ENCODE measurements around the gene OR10S1. TPM values are rescaled to one million over a fixed set of nuclear protein-coding genes. Genes with fewer than 3 reads are reported as not detected.
"Not testable (repeated sequence)": the region's sequence is repeated elsewhere in the genome, so short reads cannot be mapped to it uniquely, and the experiment has no call there.

Gene OR10S1
- not detected for total RNA-seq
- not detected for polyA plus RNA-seq (ENCODE audit: insufficient read length in 2 of 2)
- long read RNA-seq, donor 1, result 0 reads
- long read RNA-seq, donor 2, result 0 reads
- long read RNA-seq, donor 3, result 0 reads
- long read RNA-seq, donor 4, result 0 reads

GRCh38 chr11:123977731-123978347, at the start of gene OR10S1:
TSS of gene OR10S1 (minus strand) at chr11:123977781. CDS start at chr11:123977664, 117 bp downstream.
- no peak within 1 kb of the TSS for H3K4me3 ChIP-seq (ENCODE audit: low read depth, low read length)
- H3K27ac ChIP-seq (ENCODE audit: low read depth, low read length), result no peak within 1 kb of the TSS
- H3K4me1 ChIP-seq (ENCODE audit: control insufficient read depth, insufficient read depth, low read length), result no peaks in the 10 kb centered on the region
- H3K27me3 ChIP-seq (ENCODE audit: control insufficient read depth, insufficient read depth, low read length), result no peaks in the 10 kb centered on the region
- H3K9me3 ChIP-seq (ENCODE audit: control insufficient read depth, insufficient read depth, low read length), result no peaks in the 10 kb centered on the region
- no peak for DNase-seq (ENCODE audit: low read depth in 4 of 6, low spot score in 6 of 6)
- H3K36me3 ChIP-seq (ENCODE audit: control insufficient read depth, insufficient read depth, low read length), result no peaks in the 10 kb centered on the region

GRCh38 chr11:124026498-124026897, 48.9 kb upstream of the OR10S1 start, which contains the start of gene OR10G8:
TSS of gene OR10G8 (plus strand) at chr11:124026798. CDS start at chr11:124029623, 2,825 bp downstream.
- H3K27ac ChIP-seq (ENCODE audit: low read depth, low read length), result no peak within 1 kb of the TSS
- no peaks in the 10 kb centered on the region for H3K9me3 ChIP-seq (ENCODE audit: control insufficient read depth, insufficient read depth, low read length)
- WGBS (ENCODE audit: insufficient coverage), result no CpG with 5 or more reads among the region's 2 CpGs
- H3K36me3 ChIP-seq (ENCODE audit: control insufficient read depth, insufficient read depth, low read length), result no peaks in the 10 kb centered on the region
- no peaks in the 10 kb centered on the region for H3K27me3 ChIP-seq (ENCODE audit: control insufficient read depth, insufficient read depth, low read length)
- H3K4me1 ChIP-seq (ENCODE audit: control insufficient read depth, insufficient read depth, low read length), result no peaks in the 10 kb centered on the region
- DNase-seq (ENCODE audit: low read depth in 4 of 6, low spot score in 6 of 6), result no peak
- H3K4me3 ChIP-seq (ENCODE audit: low read depth, low read length), result no peak within 1 kb of the TSS

GRCh38 chr11:124015837-124016236, 38.3 kb upstream of the OR10S1 start:
- H3K36me3 ChIP-seq (ENCODE audit: control insufficient read depth, insufficient read depth, low read length); H3K27ac ChIP-seq (ENCODE audit: low read depth, low read length); H3K27me3 ChIP-seq (ENCODE audit: control insufficient read depth, insufficient read depth, low read length); H3K4me1 ChIP-seq (ENCODE audit: control insufficient read depth, insufficient read depth, low read length); DNase-seq (ENCODE audit: low read depth in 4 of 6, low spot score in 6 of 6); H3K9me3 ChIP-seq (ENCODE audit: control insufficient read depth, insufficient read depth, low read length); H3K4me3 ChIP-seq (ENCODE audit: low read depth, low read length): not testable (repeated sequence)
- WGBS (ENCODE audit: insufficient coverage), result 85% methylated on average over 4 of the region's 9 CpGs

GRCh38 chr11:124012697-124013096, 35.1 kb upstream of the OR10S1 start, which contains the start of gene OR10G4:
TSS of gene OR10G4 (plus strand) at chr11:124012997. CDS start at chr11:124015575, 2,578 bp downstream.
- DNase-seq (ENCODE audit: low read depth in 4 of 6, low spot score in 6 of 6), result no peak
- no peak within 1 kb of the TSS for H3K27ac ChIP-seq (ENCODE audit: low read depth, low read length)
- no peaks in the 10 kb centered on the region for H3K36me3 ChIP-seq (ENCODE audit: control insufficient read depth, insufficient read depth, low read length)
- no peaks in the 10 kb centered on the region for H3K9me3 ChIP-seq (ENCODE audit: control insufficient read depth, insufficient read depth, low read length)
- no CpG with 5 or more reads among the region's 2 CpGs for WGBS (ENCODE audit: insufficient coverage)
- H3K4me3 ChIP-seq (ENCODE audit: low read depth, low read length), result no peak within 1 kb of the TSS
- H3K27me3 ChIP-seq (ENCODE audit: control insufficient read depth, insufficient read depth, low read length), result no peaks in the 10 kb centered on the region
- H3K4me1 ChIP-seq (ENCODE audit: control insufficient read depth, insufficient read depth, low read length), result no peaks in the 10 kb centered on the region

- H3K27ac ChIP-seq (ENCODE audit: low read depth, low read length), result no peak within 1 kb of the TSS
- H3K36me3 ChIP-seq (ENCODE audit: control insufficient read depth, insufficient read depth, low read length), result no peaks in the 10 kb centered on the region
- no peak within 1 kb of the TSS for H3K4me3 ChIP-seq (ENCODE audit: low read depth, low read length)
- WGBS (ENCODE audit: insufficient coverage), result 100% methylated on average over 1 of the region's 1 CpG
- H3K27me3 ChIP-seq (ENCODE audit: control insufficient read depth, insufficient read depth, low read length), result no peaks in the 10 kb centered on the region
- H3K9me3 ChIP-seq (ENCODE audit: control insufficient read depth, insufficient read depth, low read length), result no peaks in the 10 kb centered on the region
- DNase-seq (ENCODE audit: low read depth in 4 of 6, low spot score in 6 of 6), result no peak
- H3K4me1 ChIP-seq (ENCODE audit: control insufficient read depth, insufficient read depth, low read length), result no peaks in the 10 kb centered on the region
Measured at GRCh38 chr11:123995119-123995518, 17.5 kb upstream of the OR10S1 start, which contains the start of gene OR10G6. TSS of gene OR10G6 (minus strand) at chr11:123995161. CDS start at chr11:123995161, 0 bp downstream.

- H3K27ac ChIP-seq (ENCODE audit: low read depth, low read length), result no peak overlapping the region
- no peak for DNase-seq (ENCODE audit: low read depth in 4 of 6, low spot score in 6 of 6)
- H3K4me1 ChIP-seq (ENCODE audit: control insufficient read depth, insufficient read depth, low read length), result no peaks in the 10 kb centered on the region
- H3K36me3 ChIP-seq (ENCODE audit: control insufficient read depth, insufficient read depth, low read length), result no peaks in the 10 kb centered on the region
- no peaks in the 10 kb centered on the region for H3K27me3 ChIP-seq (ENCODE audit: control insufficient read depth, insufficient read depth, low read length)
- H3K4me3 ChIP-seq (ENCODE audit: low read depth, low read length), result no peak overlapping the region
- WGBS (ENCODE audit: insufficient coverage), result 86% methylated on average over 4 of the region's 5 CpGs
- H3K9me3 ChIP-seq (ENCODE audit: control insufficient read depth, insufficient read depth, low read length), result no peaks in the 10 kb centered on the region
Measured at GRCh38 chr11:123979311-123979710, 1.7 kb upstream of the OR10S1 start.

- Histone ChIP-seq H3K9me3 (ENCODE audit: control insufficient read depth, insufficient read depth, low read length) (no peaks in the 10 kb centered on the region), H3K36me3 (ENCODE audit: control insufficient read depth, insufficient read depth, low read length) (no peaks in the 10 kb centered on the region), H3K4me3 (ENCODE audit: low read depth, low read length) (no peak overlapping the region), H3K27ac (ENCODE audit: low read depth, low read length) (no peak overlapping the region), H3K27me3 (ENCODE audit: control insufficient read depth, insufficient read depth, low read length) (no peaks in the 10 kb centered on the region), H3K4me1 (ENCODE audit: control insufficient read depth, insufficient read depth, low read length) (no peaks in the 10 kb centered on the region)
- WGBS (ENCODE audit: insufficient coverage), result 90% methylated on average over 18 of the region's 18 CpGs
- no peak for DNase-seq (ENCODE audit: low read depth in 4 of 6, low spot score in 6 of 6)
Measured at GRCh38 chr11:123976770-123977560, 616 bp downstream of the OR10S1 start.

GRCh38 chr11:123973816-123974215, 3.8 kb downstream of the OR10S1 start:
- no peaks in the 10 kb centered on the region for H3K27me3 ChIP-seq (ENCODE audit: control insufficient read depth, insufficient read depth, low read length)
- no peaks in the 10 kb centered on the region for H3K36me3 ChIP-seq (ENCODE audit: control insufficient read depth, insufficient read depth, low read length)
- no peak overlapping the region for H3K4me3 ChIP-seq (ENCODE audit: low read depth, low read length)
- DNase-seq (ENCODE audit: low read depth in 4 of 6, low spot score in 6 of 6), result no peak
- H3K4me1 ChIP-seq (ENCODE audit: control insufficient read depth, insufficient read depth, low read length), result no peaks in the 10 kb centered on the region
- H3K27ac ChIP-seq (ENCODE audit: low read depth, low read length), result no peak overlapping the region
- no CpG with 5 or more reads among the region's 1 CpG for WGBS (ENCODE audit: insufficient coverage)
- no peaks in the 10 kb centered on the region for H3K9me3 ChIP-seq (ENCODE audit: control insufficient read depth, insufficient read depth, low read length)

GRCh38 chr11:123956752-123957151, 20.8 kb downstream of the OR10S1 start:
- Histone ChIP-seq H3K9me3 (ENCODE audit: control insufficient read depth, insufficient read depth, low read length) (no peaks in the 10 kb centered on the region), H3K27me3 (ENCODE audit: control insufficient read depth, insufficient read depth, low read length) (no peaks in the 10 kb centered on the region), H3K36me3 (ENCODE audit: control insufficient read depth, insufficient read depth, low read length) (no peaks in the 10 kb centered on the region), H3K4me1 (ENCODE audit: control insufficient read depth, insufficient read depth, low read length) (no peaks in the 10 kb centered on the region), H3K27ac (ENCODE audit: low read depth, low read length) (no peak overlapping the region), H3K4me3 (ENCODE audit: low read depth, low read length) (no peak overlapping the region)
- no peak for DNase-seq (ENCODE audit: low read depth in 4 of 6, low spot score in 6 of 6)
